ENCODE measurements around the gene PRAMEF27. TPM values are rescaled to one million over a fixed set of nuclear protein-coding genes. Genes with fewer than 3 reads are reported as not detected.

Gene PRAMEF27
- total RNA-seq, result not detected in 2 replicates

GRCh38 chr1:13056475-13056874, at the start of gene PRAMEF27:
Gene PRAMEF27 (minus strand): TSS chr1:13056575. CDS start chr1:13053659, 2,916 bp downstream.

DNA sequence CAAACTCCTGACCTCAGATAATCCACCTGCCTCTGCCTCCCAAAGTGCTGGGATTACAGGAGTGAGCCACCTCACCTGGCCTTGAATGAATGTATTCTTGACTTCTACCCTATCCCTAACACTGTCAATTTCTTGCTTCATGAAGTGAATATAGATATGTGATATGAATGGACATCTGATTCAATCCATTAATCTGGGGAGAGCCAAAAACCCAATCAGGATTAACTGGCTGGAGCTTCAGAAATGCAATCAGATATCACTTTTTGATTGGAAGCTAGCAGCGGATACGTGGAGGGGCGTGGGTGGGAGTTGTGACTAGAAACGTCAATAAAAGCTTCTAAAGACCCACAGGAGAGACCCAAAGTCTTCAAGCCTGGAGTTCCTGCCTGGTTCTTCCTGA, 14.1 kb upstream of the PRAMEF27 start, which contains the start of gene PRAMEF25:
Gene PRAMEF25, plus strand, starts transcription at position 301 of the 400 bp plus-strand sequence. CDS start 2,920 bp downstream, outside the sequence.

Other genes starting within 250 kb of the PRAMEF27 start
- gene PRAMEF11, start 225.2 kb downstream of the PRAMEF27 start, total RNA-seq, result not detected in 2 replicates
- gene HNRNPCL1, start 207.9 kb downstream of the PRAMEF27 start, total RNA-seq, result not detected in 2 replicates
- gene PRAMEF2, start 199.5 kb downstream of the PRAMEF27 start, total RNA-seq, result not detected in 2 replicates
- not detected in 2 replicates for gene PRAMEF4, start 170.4 kb downstream of the PRAMEF27 start, total RNA-seq
- not detected in 2 replicates for gene PRAMEF10, start 158.3 kb downstream of the PRAMEF27 start, total RNA-seq
- gene PRAMEF7, start 140.0 kb downstream of the PRAMEF27 start, total RNA-seq, result not detected in 2 replicates
- not detected in 2 replicates for gene PRAMEF6, start 109.0 kb downstream of the PRAMEF27 start, total RNA-seq
- gene HNRNPCL3, start 4.2 kb upstream of the PRAMEF27 start, total RNA-seq, result not detected in 2 replicates
- gene PRAMEF25, start 14.2 kb upstream of the PRAMEF27 start, total RNA-seq, result not detected in 2 replicates
- not detected in 2 replicates for gene HNRNPCL2, start 60.3 kb upstream of the PRAMEF27 start, total RNA-seq
- gene PRAMEF26, start 99.4 kb upstream of the PRAMEF27 start, total RNA-seq, result not detected in 2 replicates
- not detected in 2 replicates for gene HNRNPCL4, start 109.1 kb upstream of the PRAMEF27 start, total RNA-seq
- gene PRAMEF9, start 115.3 kb upstream of the PRAMEF27 start, total RNA-seq, result not detected in 2 replicates
- gene PRAMEF13, start 144.8 kb upstream of the PRAMEF27 start, total RNA-seq, result not detected in 2 replicates
- not detected in 2 replicates for gene PRAMEF18, start 169.6 kb upstream of the PRAMEF27 start, total RNA-seq
- not detected in 2 replicates for gene PRAMEF5, start 197.6 kb upstream of the PRAMEF27 start, total RNA-seq
- not detected in 2 replicates for gene PRAMEF8, start 228.6 kb upstream of the PRAMEF27 start, total RNA-seq
- not detected in 2 replicates for gene PRAMEF33, start 247.0 kb upstream of the PRAMEF27 start, total RNA-seq

Data from uterine smooth muscle cell (primary cell).